Measurements from ENCODE around the gene PCGF2.
A peak's percentile ranks its signal among the peaks of the same experiment; 100 is the strongest.

Gene PCGF2

GRCh38 chr17:38786372-38786771 is 38.2 kb upstream of the PCGF2 start:
- H3K36me3 ChIP-seq (ENCODE audit: control insufficient read depth in 5 of 5, insufficient read depth in 5 of 5, low read length in 5 of 5), result peaks cover 0 to 53% (median 50%) of the 10 kb centered on the region in 5 donors
- H3K4me3 ChIP-seq (ENCODE audit: low read depth in 1 of 5, low read length in 5 of 5), result no peak overlapping the region
- H3K27me3 ChIP-seq (ENCODE audit: control insufficient read depth in 5 of 5, insufficient read depth in 4 of 5, low read length in 5 of 5), result no peaks in the 10 kb centered on the region
- peaks cover 0 to 24% (median 10%) of the 10 kb centered on the region in 5 donors for H3K4me1 ChIP-seq (ENCODE audit: control insufficient read depth in 5 of 5, insufficient read depth in 5 of 5, low read length in 5 of 5)
- H3K9ac ChIP-seq (ENCODE audit: low read length in 5 of 5), result no peak overlapping the region
- H3K9me3 ChIP-seq (ENCODE audit: control insufficient read depth in 5 of 5, low read length in 5 of 5), result no peaks in the 10 kb centered on the region
- no peak overlapping the region for H3K27ac ChIP-seq (ENCODE audit: low read depth, low read length)

- no peaks in the 10 kb centered on the region for H3K4me1 ChIP-seq (ENCODE audit: control insufficient read depth in 5 of 5, insufficient read depth in 5 of 5, low read length in 5 of 5)
- no peaks in the 10 kb centered on the region for H3K27me3 ChIP-seq (ENCODE audit: control insufficient read depth in 5 of 5, insufficient read depth in 4 of 5, low read length in 5 of 5)
- H3K36me3 ChIP-seq (ENCODE audit: control insufficient read depth in 5 of 5, insufficient read depth in 5 of 5, low read length in 5 of 5), result peaks cover 5 to 84% (median 81%) of the 10 kb centered on the region in 5 donors
- H3K9me3 ChIP-seq (ENCODE audit: control insufficient read depth in 5 of 5, low read length in 5 of 5), result no peaks in the 10 kb centered on the region
- H3K9ac ChIP-seq (ENCODE audit: low read length in 5 of 5), result no peak overlapping the region
- no peak overlapping the region for H3K27ac ChIP-seq (ENCODE audit: low read depth, low read length)
- no peak overlapping the region for H3K4me3 ChIP-seq (ENCODE audit: low read depth in 1 of 5, low read length in 5 of 5)
These were observed 35.1 kb upstream of the PCGF2 start for GRCh38 chr17:38783227-38783626.

GRCh38 chr17:38779965-38780752 is 32.0 kb upstream of the PCGF2 start:
- H3K4me1 ChIP-seq (ENCODE audit: control insufficient read depth in 5 of 5, insufficient read depth in 5 of 5, low read length in 5 of 5), result no peaks in the 10 kb centered on the region
- H3K27ac ChIP-seq (ENCODE audit: low read depth, low read length), result no peak overlapping the region
- H3K9ac ChIP-seq (ENCODE audit: low read length in 5 of 5), result no peak overlapping the region
- peaks cover 12 to 96% (median 92%) of the 10 kb centered on the region in 5 donors for H3K36me3 ChIP-seq (ENCODE audit: control insufficient read depth in 5 of 5, insufficient read depth in 5 of 5, low read length in 5 of 5)
- H3K27me3 ChIP-seq (ENCODE audit: control insufficient read depth in 5 of 5, insufficient read depth in 4 of 5, low read length in 5 of 5), result no peaks in the 10 kb centered on the region
- H3K9me3 ChIP-seq (ENCODE audit: control insufficient read depth in 5 of 5, low read length in 5 of 5), result no peaks in the 10 kb centered on the region
- H3K4me3 ChIP-seq (ENCODE audit: low read depth in 1 of 5, low read length in 5 of 5), result no peak overlapping the region

GRCh38 chr17:38777641-38778250 is 29.6 kb upstream of the PCGF2 start:
- no peaks in the 10 kb centered on the region for H3K9me3 ChIP-seq (ENCODE audit: control insufficient read depth in 5 of 5, low read length in 5 of 5)
- no peak overlapping the region for H3K4me3 ChIP-seq (ENCODE audit: low read depth in 1 of 5, low read length in 5 of 5)
- H3K36me3 ChIP-seq (ENCODE audit: control insufficient read depth in 5 of 5, insufficient read depth in 5 of 5, low read length in 5 of 5), result peaks cover 20 to 96% (median 89%) of the 10 kb centered on the region in 5 donors
- H3K27me3 ChIP-seq (ENCODE audit: control insufficient read depth in 5 of 5, insufficient read depth in 4 of 5, low read length in 5 of 5), result no peaks in the 10 kb centered on the region
- no peak overlapping the region for H3K27ac ChIP-seq (ENCODE audit: low read depth, low read length)
- no peak overlapping the region for H3K9ac ChIP-seq (ENCODE audit: low read length in 5 of 5)
- H3K4me1 ChIP-seq (ENCODE audit: control insufficient read depth in 5 of 5, insufficient read depth in 5 of 5, low read length in 5 of 5), result no peaks in the 10 kb centered on the region

GRCh38 chr17:38773258-38773657 is 25.1 kb upstream of the PCGF2 start:
- Histone ChIP-seq H3K36me3 (ENCODE audit: control insufficient read depth in 5 of 5, insufficient read depth in 5 of 5, low read length in 5 of 5) (peaks cover 19 to 96% (median 88%) of the 10 kb centered on the region in 5 donors), H3K27me3 (ENCODE audit: control insufficient read depth in 5 of 5, insufficient read depth in 4 of 5, low read length in 5 of 5) (no peaks in the 10 kb centered on the region)

GRCh38 chr17:38768417-38768816 is 20.3 kb upstream of the PCGF2 start:
- no peaks in the 10 kb centered on the region for H3K4me1 ChIP-seq (ENCODE audit: control insufficient read depth in 5 of 5, insufficient read depth in 5 of 5, low read length in 5 of 5)
- no peak overlapping the region for H3K4me3 ChIP-seq (ENCODE audit: low read depth in 1 of 5, low read length in 5 of 5)
- H3K9ac ChIP-seq (ENCODE audit: low read length in 5 of 5), result no peak overlapping the region
- H3K36me3 ChIP-seq (ENCODE audit: control insufficient read depth in 5 of 5, insufficient read depth in 5 of 5, low read length in 5 of 5), result peaks cover 8 to 98% (median 96%) of the 10 kb centered on the region in 5 donors
- H3K27me3 ChIP-seq (ENCODE audit: control insufficient read depth in 5 of 5, insufficient read depth in 4 of 5, low read length in 5 of 5), result no peaks in the 10 kb centered on the region
- no peaks in the 10 kb centered on the region for H3K9me3 ChIP-seq (ENCODE audit: control insufficient read depth in 5 of 5, low read length in 5 of 5)
- no peak overlapping the region for H3K27ac ChIP-seq (ENCODE audit: low read depth, low read length)

More at GRCh38 chr17:38773258-38773657, 25.1 kb upstream of the PCGF2 start:
- no peak overlapping the region for H3K27ac ChIP-seq (ENCODE audit: low read depth, low read length)
- no peaks in the 10 kb centered on the region for H3K4me1 ChIP-seq (ENCODE audit: control insufficient read depth in 5 of 5, insufficient read depth in 5 of 5, low read length in 5 of 5)
- no peaks in the 10 kb centered on the region for H3K9me3 ChIP-seq (ENCODE audit: control insufficient read depth in 5 of 5, low read length in 5 of 5)
- H3K9ac ChIP-seq (ENCODE audit: low read length in 5 of 5), result no peak overlapping the region
- H3K4me3 ChIP-seq (ENCODE audit: low read depth in 1 of 5, low read length in 5 of 5), result no peak overlapping the region

GRCh38 chr17:38766341-38766740 is 18.2 kb upstream of the PCGF2 start:
- H3K9me3 ChIP-seq (ENCODE audit: control insufficient read depth in 5 of 5, low read length in 5 of 5), result no peaks in the 10 kb centered on the region
- no peak overlapping the region for H3K27ac ChIP-seq (ENCODE audit: low read depth, low read length)
- no peak overlapping the region for H3K4me3 ChIP-seq (ENCODE audit: low read depth in 1 of 5, low read length in 5 of 5)
- H3K27me3 ChIP-seq (ENCODE audit: control insufficient read depth in 5 of 5, insufficient read depth in 4 of 5, low read length in 5 of 5), result no peaks in the 10 kb centered on the region
- no peaks in the 10 kb centered on the region for H3K4me1 ChIP-seq (ENCODE audit: control insufficient read depth in 5 of 5, insufficient read depth in 5 of 5, low read length in 5 of 5)
- H3K36me3 ChIP-seq (ENCODE audit: control insufficient read depth in 5 of 5, insufficient read depth in 5 of 5, low read length in 5 of 5), result peaks cover 0 to 97% (median 92%) of the 10 kb centered on the region in 5 donors
- H3K9ac ChIP-seq (ENCODE audit: low read length in 5 of 5), result peak overlapping the region in 1 of 5 donors; percentile 39

- Histone ChIP-seq H3K36me3 (ENCODE audit: control insufficient read depth in 5 of 5, insufficient read depth in 5 of 5, low read length in 5 of 5) (peaks cover 0 to 93% (median 76%) of the 10 kb centered on the region in 5 donors), H3K4me1 (ENCODE audit: control insufficient read depth in 5 of 5, insufficient read depth in 5 of 5, low read length in 5 of 5) (no peaks in the 10 kb centered on the region), H3K27me3 (ENCODE audit: control insufficient read depth in 5 of 5, insufficient read depth in 4 of 5, low read length in 5 of 5) (no peaks in the 10 kb centered on the region), H3K27ac (ENCODE audit: low read depth, low read length) (no peak overlapping the region), H3K9me3 (ENCODE audit: control insufficient read depth in 5 of 5, low read length in 5 of 5) (no peaks in the 10 kb centered on the region), H3K9ac (ENCODE audit: low read length in 5 of 5) (no peak overlapping the region), H3K4me3 (ENCODE audit: low read depth in 1 of 5, low read length in 5 of 5) (no peak overlapping the region)
These were observed 14.1 kb upstream of the PCGF2 start for GRCh38 chr17:38762231-38762630.

GRCh38 chr17:38761612-38762011 is 13.5 kb upstream of the PCGF2 start:
- Histone ChIP-seq H3K36me3 (ENCODE audit: control insufficient read depth in 5 of 5, insufficient read depth in 5 of 5, low read length in 5 of 5) (peaks cover 0 to 87% (median 69%) of the 10 kb centered on the region in 5 donors), H3K4me3 (ENCODE audit: low read depth in 1 of 5, low read length in 5 of 5) (no peak overlapping the region), H3K9ac (ENCODE audit: low read length in 5 of 5) (no peak overlapping the region), H3K9me3 (ENCODE audit: control insufficient read depth in 5 of 5, low read length in 5 of 5) (no peaks in the 10 kb centered on the region), H3K27ac (ENCODE audit: low read depth, low read length) (no peak overlapping the region), H3K27me3 (ENCODE audit: control insufficient read depth in 5 of 5, insufficient read depth in 4 of 5, low read length in 5 of 5) (no peaks in the 10 kb centered on the region), H3K4me1 (ENCODE audit: control insufficient read depth in 5 of 5, insufficient read depth in 5 of 5, low read length in 5 of 5) (no peaks in the 10 kb centered on the region)

GRCh38 chr17:38753071-38753506 is 5.0 kb upstream of the PCGF2 start:
- Histone ChIP-seq H3K27me3 (ENCODE audit: control insufficient read depth in 5 of 5, insufficient read depth in 4 of 5, low read length in 5 of 5) (peaks cover 0 to 15% (median 0%) of the 10 kb centered on the region in 5 donors), H3K9ac (ENCODE audit: low read length in 5 of 5) (peak overlapping the region; percentile 95 to 99 (median 97)), H3K36me3 (ENCODE audit: control insufficient read depth in 5 of 5, insufficient read depth in 5 of 5, low read length in 5 of 5) (peaks cover 5 to 30% (median 20%) of the 10 kb centered on the region in 5 donors), H3K9me3 (ENCODE audit: control insufficient read depth in 5 of 5, low read length in 5 of 5) (no peaks in the 10 kb centered on the region), H3K27ac (ENCODE audit: low read depth, low read length) (peak overlapping the region; percentile 96), H3K4me1 (ENCODE audit: control insufficient read depth in 5 of 5, insufficient read depth in 5 of 5, low read length in 5 of 5) (peaks cover 9 to 52% (median 50%) of the 10 kb centered on the region in 5 donors), H3K4me3 (ENCODE audit: low read depth in 1 of 5, low read length in 5 of 5) (peak overlapping the region; percentile 90 to 99 (median 97))

Measured in subcutaneous abdominal adipose tissue (tissue), 5 donors.